ENCODE measurements around the gene FSTL5.

DNA sequence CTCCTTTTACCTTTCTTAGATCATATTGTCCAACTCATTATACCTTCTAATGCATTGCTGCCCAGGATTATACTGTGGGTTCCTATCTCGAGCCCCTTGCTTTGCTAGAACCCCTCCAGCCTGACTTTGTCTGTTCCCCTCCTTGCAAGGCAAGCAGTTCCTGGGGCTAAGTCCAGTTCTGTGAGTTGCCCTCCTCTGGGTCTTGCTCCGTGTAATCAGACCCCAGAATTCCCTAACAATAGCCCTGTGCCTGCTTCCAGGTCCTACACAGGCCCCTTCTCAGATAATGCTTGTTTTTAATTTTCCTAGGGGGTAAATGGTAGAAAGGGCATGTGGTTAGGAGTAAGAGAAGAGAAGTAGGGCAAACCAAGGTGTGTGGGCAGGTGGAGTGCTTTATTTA is 145.9 kb downstream of the FSTL5 start:
- no peak for TF ChIP-seq POLR2A (IDR thresholded peaks at IDR 0.05)
- TF ChIP-seq, protein P1, sequence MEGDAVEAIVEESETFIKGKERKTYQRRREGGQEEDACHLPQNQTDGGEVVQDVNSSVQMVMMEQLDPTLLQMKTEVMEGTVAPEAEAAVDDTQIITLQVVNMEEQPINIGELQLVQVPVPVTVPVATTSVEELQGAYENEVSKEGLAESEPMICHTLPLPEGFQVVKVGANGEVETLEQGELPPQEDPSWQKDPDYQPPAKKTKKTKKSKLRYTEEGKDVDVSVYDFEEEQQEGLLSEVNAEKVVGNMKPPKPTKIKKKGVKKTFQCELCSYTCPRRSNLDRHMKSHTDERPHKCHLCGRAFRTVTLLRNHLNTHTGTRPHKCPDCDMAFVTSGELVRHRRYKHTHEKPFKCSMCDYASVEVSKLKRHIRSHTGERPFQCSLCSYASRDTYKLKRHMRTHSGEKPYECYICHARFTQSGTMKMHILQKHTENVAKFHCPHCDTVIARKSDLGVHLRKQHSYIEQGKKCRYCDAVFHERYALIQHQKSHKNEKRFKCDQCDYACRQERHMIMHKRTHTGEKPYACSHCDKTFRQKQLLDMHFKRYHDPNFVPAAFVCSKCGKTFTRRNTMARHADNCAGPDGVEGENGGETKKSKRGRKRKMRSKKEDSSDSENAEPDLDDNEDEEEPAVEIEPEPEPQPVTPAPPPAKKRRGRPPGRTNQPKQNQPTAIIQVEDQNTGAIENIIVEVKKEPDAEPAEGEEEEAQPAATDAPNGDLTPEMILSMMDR (IDR thresholded peaks at IDR 0.05), result no peak

Measured in esophagus squamous epithelium (tissue), 4 donors.